ENCODE data around the gene PIGR. TPM values are rescaled to one million over a fixed set of nuclear protein-coding genes. Genes with fewer than 3 reads are reported as not detected.

Gene PIGR
- total RNA-seq, 1 experiment from 2014 or later = 1.4 TPM

- no peak for DNase-seq (ENCODE audit: low spot score)
Observed at GRCh38 chr1:206892351-206892984, 53.8 kb downstream of the PIGR start.

GRCh38 chr1:206891412-206891811, 54.9 kb downstream of the PIGR start:
- no peak for DNase-seq (ENCODE audit: low spot score)

- no peak for DNase-seq (ENCODE audit: low spot score)
Observed at GRCh38 chr1:206890125-206891060, 55.9 kb downstream of the PIGR start.

GRCh38 chr1:206887701-206888100, 58.6 kb downstream of the PIGR start:
- no peak for DNase-seq (ENCODE audit: low spot score)

- DNase-seq (ENCODE audit: low spot score) = no peak
Observed at GRCh38 chr1:206886831-206887230, 59.4 kb downstream of the PIGR start.

- no peak for DNase-seq (ENCODE audit: low spot score)
Observed at GRCh38 chr1:206885341-206886060, 60.8 kb downstream of the PIGR start.

- no peak for DNase-seq (ENCODE audit: low spot score)
Observed at GRCh38 chr1:206883876-206884275, 62.4 kb downstream of the PIGR start.

- no peak for DNase-seq (ENCODE audit: low spot score)
Observed at GRCh38 chr1:206883160-206883559, 63.1 kb downstream of the PIGR start.

GRCh38 chr1:206882555-206882954, 63.7 kb downstream of the PIGR start:
- no peak for DNase-seq (ENCODE audit: low spot score)

- no peak for DNase-seq (ENCODE audit: low spot score)
Observed at GRCh38 chr1:206880314-206880713, 66.0 kb downstream of the PIGR start.

Other genes starting within 250 kb of the PIGR start
- not detected in 2 replicates for gene IL19, start 175.7 kb downstream of the PIGR start, total RNA-seq (2014; rRNA removed; shearing (Covaris generic))
- gene IL10, start 174.0 kb downstream of the PIGR start, total RNA-seq (2014; rRNA removed; shearing (Covaris generic)) = not detected in 2 replicates
- gene IL20, start 80.8 kb downstream of the PIGR start, total RNA-seq (2014; rRNA removed; shearing (Covaris generic)) = not detected in 2 replicates
- not detected in 2 replicates for gene IL24, start 49.0 kb downstream of the PIGR start, total RNA-seq (2014; rRNA removed; shearing (Covaris generic))
- gene FCMR, start 24.5 kb downstream of the PIGR start, total RNA-seq (2014; rRNA removed; shearing (Covaris generic)) = 0.08 and 3.2 TPM in 2 replicates
- gene FCAMR, start 24.0 kb upstream of the PIGR start, total RNA-seq (2014; rRNA removed; shearing (Covaris generic)) = 0.03 and 0.18 TPM in 2 replicates
- gene C1orf116, start 86.3 kb upstream of the PIGR start, total RNA-seq (2014; rRNA removed; shearing (Covaris generic)) = 45.7 and 47.1 TPM in 2 replicates
- 14.3 and 16.2 TPM in 2 replicates for gene YOD1, start 104.7 kb upstream of the PIGR start, total RNA-seq (2014; rRNA removed; shearing (Covaris generic))
- 11.6 and 13.9 TPM in 2 replicates for gene PFKFB2, start 106.8 kb upstream of the PIGR start, total RNA-seq (2014; rRNA removed; shearing (Covaris generic))
- gene C4BPB, start 142.4 kb upstream of the PIGR start, total RNA-seq (2014; rRNA removed; shearing (Covaris generic)) = 8.4 and 13.7 TPM in 2 replicates
- 0.18 and 1.1 TPM in 2 replicates for gene C4BPA, start 157.8 kb upstream of the PIGR start, total RNA-seq (2014; rRNA removed; shearing (Covaris generic))